ENCODE results near the gene ADCY2. TPM values are rescaled to one million over a fixed set of nuclear protein-coding genes. Genes with fewer than 3 reads are reported as not detected.

ADCY2 gene
- total and polyA plus RNA-seq, 2 experiments from 2014 or later = 23.8 to 74.9 TPM

DNA sequence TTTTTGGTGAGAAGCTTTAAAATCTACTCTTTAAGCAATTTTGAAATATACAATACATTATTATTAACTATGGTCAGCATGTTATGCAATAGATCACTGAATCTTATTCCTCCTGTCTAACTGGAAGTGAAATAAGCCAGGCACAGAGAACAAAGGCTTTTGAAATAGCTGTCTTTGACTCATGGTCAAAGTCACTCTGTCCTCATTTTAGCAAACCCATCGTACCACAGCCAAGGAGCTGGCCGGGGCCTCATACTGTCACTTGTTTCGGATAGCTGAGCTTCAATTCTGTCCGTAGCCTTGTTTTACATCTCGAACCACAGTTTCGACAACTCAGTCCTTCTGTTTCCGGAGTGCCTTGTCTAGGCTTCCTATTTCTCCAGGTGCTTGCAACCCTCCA lies 19.2 kb downstream of the ADCY2 start:
- Histone ChIP-seq H3K4me1 (ENCODE audit: insufficient read depth) (peaks cover 48% of the 10 kb centered on the region), H3K36me3 (ENCODE audit: insufficient read depth) (peaks cover 12% of the 10 kb centered on the region), H3K4me3 (no peak overlapping the region), H3F3A (replicated peaks; ENCODE audit: low read depth) (peaks cover 21% of the 10 kb centered on the region), H3K4me2 (no peak overlapping the region), H4K20me1 (replicated peaks; ENCODE audit: insufficient read depth) (peaks cover 24% of the 10 kb centered on the region), H3K79me2 (replicated peaks; ENCODE audit: insufficient read depth) (peaks cover 85% of the 10 kb centered on the region), H2AFZ (no peak overlapping the region), H3K27me3 (ENCODE audit: insufficient read depth) (no peaks in the 10 kb centered on the region), H3K27ac (ENCODE audit: low read depth) (peak overlapping the region; percentile 79; the same call in 1 of the 2 replicates), H3K9me2 (ENCODE audit: insufficient read depth) (no peaks in the 10 kb centered on the region)
- peaks cover 4% of the 10 kb centered on the region for H3K27me3 Mint-ChIP-seq (ENCODE audit: insufficient read depth, low read depth, poor library complexity)
- no peak overlapping the region for H3K27ac Mint-ChIP-seq
- H3K4me3 Mint-ChIP-seq = no peak overlapping the region
- H3K4me1 Mint-ChIP-seq = peaks cover 44% of the 10 kb centered on the region
- TF ChIP-seq NANOG (IDR thresholded peaks at IDR 0.05; ENCODE audit: borderline replicate concordance) = no peak
- no peaks in the 10 kb centered on the region for H3K9me3 Mint-ChIP-seq
- peaks cover 58% of the 10 kb centered on the region for H3K36me3 Mint-ChIP-seq (ENCODE audit: low read depth)
- DNase-seq (ENCODE audit: low spot score) = no peak
- no peak for ATAC-seq

DNA sequence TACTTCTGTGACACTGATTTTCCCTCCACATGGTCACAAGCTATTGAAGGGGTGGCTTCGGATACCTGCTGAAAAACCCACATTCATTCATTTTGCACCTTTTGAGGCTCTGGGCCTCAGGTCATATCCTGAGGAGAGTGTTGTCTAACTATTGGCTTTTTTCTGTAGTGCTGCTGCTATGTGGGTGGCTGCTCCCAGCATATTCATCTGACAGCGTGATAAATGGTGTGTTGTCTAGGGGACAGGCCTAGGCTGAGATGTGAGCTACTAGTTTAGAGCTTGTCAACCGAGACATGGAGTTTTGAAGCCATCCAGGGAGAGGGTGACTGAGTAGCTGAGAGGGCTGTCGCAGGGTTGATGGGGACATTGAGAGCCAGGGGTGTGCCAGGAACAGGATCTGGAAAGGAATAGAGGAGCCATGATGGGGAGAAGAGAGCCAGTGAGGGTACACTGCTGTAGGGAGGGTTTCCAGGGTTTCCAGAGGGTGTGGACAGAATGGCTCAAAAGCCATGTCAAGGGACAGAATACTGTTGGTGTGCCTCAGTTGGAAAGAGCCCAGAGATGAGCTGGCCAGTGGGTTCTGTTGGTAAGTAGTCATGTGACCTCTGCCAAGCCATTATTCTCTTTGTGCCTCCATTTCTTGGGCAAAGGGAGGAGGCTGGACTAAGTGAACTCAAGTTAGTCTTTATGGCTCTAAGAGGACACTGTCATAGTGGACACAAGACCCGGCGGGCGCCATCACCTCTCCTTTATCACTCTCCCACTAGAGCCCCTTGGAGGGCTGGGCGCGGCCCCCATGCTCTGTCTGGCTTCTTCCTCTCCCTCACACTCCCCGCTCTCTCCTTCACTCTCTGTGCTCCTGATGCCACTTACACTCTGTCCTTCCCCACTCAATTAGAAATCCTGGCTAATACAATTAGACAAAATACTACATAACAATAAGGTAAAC lies 19.9 kb downstream of the ADCY2 start:
- peaks cover 58% of the 10 kb centered on the region for H3K36me3 Mint-ChIP-seq (ENCODE audit: low read depth)
- Histone ChIP-seq H3K4me2 (no peak overlapping the region), H3K79me2 (replicated peaks; ENCODE audit: insufficient read depth) (peaks cover 78% of the 10 kb centered on the region), H3K36me3 (ENCODE audit: insufficient read depth) (peaks cover 12% of the 10 kb centered on the region), H2AFZ (no peak overlapping the region), H3K27me3 (ENCODE audit: insufficient read depth) (no peaks in the 10 kb centered on the region), H4K20me1 (replicated peaks; ENCODE audit: insufficient read depth) (peaks cover 21% of the 10 kb centered on the region), H3K4me1 (ENCODE audit: insufficient read depth) (peaks cover 45% of the 10 kb centered on the region), H3K4me3 (no peak overlapping the region), H3F3A (replicated peaks; ENCODE audit: low read depth) (peaks cover 23% of the 10 kb centered on the region), H3K9me2 (ENCODE audit: insufficient read depth) (no peaks in the 10 kb centered on the region), H3K27ac (ENCODE audit: low read depth) (peak overlapping the region; percentile 79; the same call in 1 of the 2 replicates)
- H3K4me3 Mint-ChIP-seq = no peak overlapping the region
- no peaks in the 10 kb centered on the region for H3K9me3 Mint-ChIP-seq
- H3K4me1 Mint-ChIP-seq = peaks cover 48% of the 10 kb centered on the region
- no peak for ATAC-seq
- H3K27ac Mint-ChIP-seq = peak overlapping the region; percentile 33
- H3K27me3 Mint-ChIP-seq (ENCODE audit: insufficient read depth, low read depth, poor library complexity) = peaks cover under 1% of the 10 kb centered on the region
- DNase-seq (ENCODE audit: low spot score) = no peak
- no peak for TF ChIP-seq NANOG (IDR thresholded peaks at IDR 0.05; ENCODE audit: borderline replicate concordance)
- TF ChIP-seq ZNF114 (CRISPR knock-in tag; IDR thresholded peaks at IDR 0.05) = no peak
- TF ChIP-seq CREB1 (CRISPR knock-in tag; IDR thresholded peaks at IDR 0.05; ENCODE audit: low read depth) = no peak
- TF ChIP-seq, protein P1, sequence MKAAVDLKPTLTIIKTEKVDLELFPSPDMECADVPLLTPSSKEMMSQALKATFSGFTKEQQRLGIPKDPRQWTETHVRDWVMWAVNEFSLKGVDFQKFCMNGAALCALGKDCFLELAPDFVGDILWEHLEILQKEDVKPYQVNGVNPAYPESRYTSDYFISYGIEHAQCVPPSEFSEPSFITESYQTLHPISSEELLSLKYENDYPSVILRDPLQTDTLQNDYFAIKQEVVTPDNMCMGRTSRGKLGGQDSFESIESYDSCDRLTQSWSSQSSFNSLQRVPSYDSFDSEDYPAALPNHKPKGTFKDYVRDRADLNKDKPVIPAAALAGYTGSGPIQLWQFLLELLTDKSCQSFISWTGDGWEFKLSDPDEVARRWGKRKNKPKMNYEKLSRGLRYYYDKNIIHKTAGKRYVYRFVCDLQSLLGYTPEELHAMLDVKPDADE (IDR thresholded peaks at IDR 0.05) = no peak
- no peak for TF ChIP-seq STAT1 (IDR thresholded peaks at IDR 0.05; ENCODE audit: unreplicated experiment)
- TF ChIP-seq JUNB (IDR thresholded peaks at IDR 0.05; ENCODE audit: unreplicated experiment) = no peak
- TF ChIP-seq EZH2 (IDR thresholded peaks at IDR 0.05; ENCODE audit: low read depth, unreplicated experiment) = no peak
- no peak for TF ChIP-seq POLR2AphosphoS5 (IDR thresholded peaks at IDR 0.05; ENCODE audit: low read depth)
- TF ChIP-seq ZNF331 (CRISPR knock-in tag; IDR thresholded peaks at IDR 0.05; ENCODE audit: low read depth) = no peak
- TF ChIP-seq, protein P2, sequence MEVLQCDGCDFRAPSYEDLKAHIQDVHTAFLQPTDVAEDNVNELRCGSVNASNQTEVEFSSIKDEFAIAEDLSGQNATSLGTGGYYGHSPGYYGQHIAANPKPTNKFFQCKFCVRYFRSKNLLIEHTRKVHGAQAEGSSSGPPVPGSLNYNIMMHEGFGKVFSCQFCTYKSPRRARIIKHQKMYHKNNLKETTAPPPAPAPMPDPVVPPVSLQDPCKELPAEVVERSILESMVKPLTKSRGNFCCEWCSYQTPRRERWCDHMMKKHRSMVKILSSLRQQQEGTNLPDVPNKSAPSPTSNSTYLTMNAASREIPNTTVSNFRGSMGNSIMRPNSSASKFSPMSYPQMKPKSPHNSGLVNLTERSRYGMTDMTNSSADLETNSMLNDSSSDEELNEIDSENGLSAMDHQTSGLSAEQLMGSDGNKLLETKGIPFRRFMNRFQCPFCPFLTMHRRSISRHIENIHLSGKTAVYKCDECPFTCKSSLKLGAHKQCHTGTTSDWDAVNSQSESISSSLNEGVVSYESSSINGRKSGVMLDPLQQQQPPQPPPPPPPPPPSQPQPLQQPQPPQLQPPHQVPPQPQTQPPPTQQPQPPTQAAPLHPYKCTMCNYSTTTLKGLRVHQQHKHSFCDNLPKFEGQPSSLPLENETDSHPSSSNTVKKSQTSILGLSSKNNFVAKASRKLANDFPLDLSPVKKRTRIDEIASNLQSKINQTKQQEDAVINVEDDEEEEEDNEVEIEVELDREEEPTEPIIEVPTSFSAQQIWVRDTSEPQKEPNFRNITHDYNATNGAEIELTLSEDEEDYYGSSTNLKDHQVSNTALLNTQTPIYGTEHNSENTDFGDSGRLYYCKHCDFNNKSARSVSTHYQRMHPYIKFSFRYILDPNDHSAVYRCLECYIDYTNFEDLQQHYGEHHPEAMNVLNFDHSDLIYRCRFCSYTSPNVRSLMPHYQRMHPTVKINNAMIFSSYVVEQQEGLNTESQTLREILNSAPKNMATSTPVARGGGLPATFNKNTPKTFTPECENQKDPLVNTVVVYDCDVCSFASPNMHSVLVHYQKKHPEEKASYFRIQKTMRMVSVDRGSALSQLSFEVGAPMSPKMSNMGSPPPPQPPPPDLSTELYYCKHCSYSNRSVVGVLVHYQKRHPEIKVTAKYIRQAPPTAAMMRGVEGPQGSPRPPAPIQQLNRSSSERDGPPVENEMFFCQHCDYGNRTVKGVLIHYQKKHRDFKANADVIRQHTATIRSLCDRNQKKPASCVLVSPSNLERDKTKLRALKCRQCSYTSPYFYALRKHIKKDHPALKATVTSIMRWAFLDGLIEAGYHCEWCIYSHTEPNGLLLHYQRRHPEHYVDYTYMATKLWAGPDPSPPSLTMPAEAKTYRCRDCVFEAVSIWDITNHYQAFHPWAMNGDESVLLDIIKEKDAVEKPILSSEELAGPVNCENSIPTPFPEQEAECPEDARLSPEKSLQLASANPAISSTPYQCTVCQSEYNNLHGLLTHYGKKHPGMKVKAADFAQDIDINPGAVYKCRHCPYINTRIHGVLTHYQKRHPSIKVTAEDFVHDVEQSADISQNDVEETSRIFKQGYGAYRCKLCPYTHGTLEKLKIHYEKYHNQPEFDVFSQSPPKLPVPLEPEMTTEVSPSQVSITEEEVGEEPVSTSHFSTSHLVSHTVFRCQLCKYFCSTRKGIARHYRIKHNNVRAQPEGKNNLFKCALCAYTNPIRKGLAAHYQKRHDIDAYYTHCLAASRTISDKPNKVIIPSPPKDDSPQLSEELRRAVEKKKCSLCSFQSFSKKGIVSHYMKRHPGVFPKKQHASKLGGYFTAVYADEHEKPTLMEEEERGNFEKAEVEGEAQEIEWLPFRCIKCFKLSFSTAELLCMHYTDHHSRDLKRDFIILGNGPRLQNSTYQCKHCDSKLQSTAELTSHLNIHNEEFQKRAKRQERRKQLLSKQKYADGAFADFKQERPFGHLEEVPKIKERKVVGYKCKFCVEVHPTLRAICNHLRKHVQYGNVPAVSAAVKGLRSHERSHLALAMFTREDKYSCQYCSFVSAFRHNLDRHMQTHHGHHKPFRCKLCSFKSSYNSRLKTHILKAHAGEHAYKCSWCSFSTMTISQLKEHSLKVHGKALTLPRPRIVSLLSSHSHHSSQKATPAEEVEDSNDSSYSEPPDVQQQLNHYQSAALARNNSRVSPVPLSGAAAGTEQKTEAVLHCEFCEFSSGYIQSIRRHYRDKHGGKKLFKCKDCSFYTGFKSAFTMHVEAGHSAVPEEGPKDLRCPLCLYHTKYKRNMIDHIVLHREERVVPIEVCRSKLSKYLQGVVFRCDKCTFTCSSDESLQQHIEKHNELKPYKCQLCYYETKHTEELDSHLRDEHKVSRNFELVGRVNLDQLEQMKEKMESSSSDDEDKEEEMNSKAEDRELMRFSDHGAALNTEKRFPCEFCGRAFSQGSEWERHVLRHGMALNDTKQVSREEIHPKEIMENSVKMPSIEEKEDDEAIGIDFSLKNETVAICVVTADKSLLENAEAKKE (CRISPR knock-in tag; IDR thresholded peaks at IDR 0.05) = no peak
- no peak for TF ChIP-seq EZH2phosphoT487 (IDR thresholded peaks at IDR 0.05; ENCODE audit: unreplicated experiment)

Measured in GM23338 (cell line).